HTERT RPE-1 (cell line): Measurements from ENCODE around the gene TBCEL.

Experiments used
- in situ Hi-C: fragments of 300-500 bp; cut with MboI; formaldehyde crosslinking; loops from 4 replicates; pipeline ENCODE4 v1.14.3; 2020; ENCODE audit warnings: low sequenced_read_pairs

Gene TBCEL

DNA sequence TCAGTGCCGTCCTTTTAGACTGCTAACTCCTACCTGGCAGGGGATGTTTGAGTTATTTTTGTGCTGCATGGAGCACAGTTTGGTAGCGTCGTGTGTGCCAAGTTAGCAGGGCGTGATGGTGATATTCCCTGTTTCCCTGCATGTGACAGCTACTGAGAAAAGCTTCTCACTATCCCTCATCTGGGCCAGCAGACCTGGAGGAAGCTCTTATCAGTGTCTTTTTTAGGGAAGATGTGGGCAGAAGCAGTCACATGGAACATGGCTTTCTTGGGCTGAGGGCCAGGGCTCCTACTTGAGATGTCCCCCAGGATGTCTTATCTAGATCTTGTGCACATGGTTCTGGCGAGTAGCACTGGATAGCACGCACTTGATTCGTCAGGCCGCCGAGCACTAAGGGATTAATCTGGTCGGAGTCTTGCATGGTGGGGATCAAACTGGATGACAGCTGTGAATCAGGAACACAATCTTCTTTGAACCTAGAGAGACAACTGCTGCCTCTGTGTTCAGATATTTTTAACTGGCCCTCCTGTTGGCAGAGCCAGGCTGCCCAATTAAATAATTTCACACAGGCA is 110.9 kb downstream of the TBCEL start:
- in situ Hi-C loops = no loop called here

GRCh38 chr11:121137005-121137404 is 113.1 kb downstream of the TBCEL start:
- in situ Hi-C loops = no loop called here

- in situ Hi-C loops = no loop called here
Observed at GRCh38 chr11:121138259-121138658, 114.4 kb downstream of the TBCEL start.

DNA sequence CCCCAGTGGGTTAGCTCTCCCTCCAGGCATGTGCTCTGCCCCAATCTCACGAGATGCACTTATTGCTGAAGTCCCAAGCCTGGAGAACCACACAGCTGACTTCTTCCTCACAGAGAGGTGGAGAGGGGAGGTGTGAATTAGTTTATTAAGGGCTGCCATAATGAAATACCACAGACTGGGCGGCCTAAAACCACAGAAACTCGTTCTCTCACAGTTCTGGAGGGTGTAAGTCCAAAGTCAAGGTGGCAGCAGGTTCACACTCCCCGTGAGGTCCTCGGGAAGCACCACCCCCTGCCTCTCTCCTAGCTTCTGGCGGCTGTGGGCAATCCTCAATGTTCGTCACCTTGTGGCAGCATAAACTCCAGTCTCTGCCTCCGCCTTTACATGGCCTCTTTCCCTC is 116.5 kb downstream of the TBCEL start:
- in situ Hi-C loops = no loop called here
